IMR-90 (cell line): ENCODE data around the gene EYS. TPM values are rescaled to one million over a fixed set of nuclear protein-coding genes. Genes with fewer than 3 reads are reported as not detected.

Experiments
- ATAC-seq: fragments of 200-7000 bp; cut with Tn5 transposase; 2 replicates; pipeline ENCODE4 v1.9.1; 2020; ENCODE audit warnings: low read depth, mild to moderate bottlenecking, moderate library complexity
- BruUV-seq: library from RNA; stranded (reverse); fragments of 400-500 nt; replicated peaks from 2 replicates; lab custom pipeline; 2021; lab: Mats Ljungman, UMichigan
- CTCF ChIA-PET: fragments of 300-600 bp; formaldehyde crosslinking; extraction: SDS; loops from one replicate; lab custom pipeline; 2021; ENCODE audit warnings: antibody characterized with exemption; lab: Yijun Ruan, JAX
- POLR2A ChIA-PET: fragments of 300-600 bp; sonication (Branson Sonifier 250); formaldehyde crosslinking; loops from one replicate; lab custom pipeline; 2022; ENCODE audit warnings: antibody characterized with exemption; ENCODE audit not compliant: unreplicated experiment; lab: Charles Lee
- DNase-seq: peaks from one replicate; pipeline ENCODE4 v3.0.0; 2013
- H2AFZ ChIP-seq: replicated peaks from 2 replicates; pipeline ENCODE3; 2013; ENCODE audit warnings: low read length, mild to moderate bottlenecking; ENCODE audit not compliant: poor library complexity
- H2AK5ac ChIP-seq: 2 replicates; pipeline ENCODE4 v1.6.1; 2013; ENCODE audit warnings: low read depth, low read length, inconsistent platforms
- H2AK9ac ChIP-seq: replicated peaks from 2 replicates; pipeline ENCODE3; 2013; ENCODE audit warnings: mild to moderate bottlenecking, low read depth, low read length, moderate library complexity; ENCODE audit not compliant: poor library complexity
- H2BK120ac ChIP-seq: 2 replicates; pipeline ENCODE4 v1.6.1; 2013; ENCODE audit warnings: low read depth, low read length, inconsistent platforms
- H2BK15ac ChIP-seq: 3 replicates; pipeline ENCODE4 v1.6.1; 2013; ENCODE audit warnings: low read depth, low read length, inconsistent platforms
- H2BK20ac ChIP-seq: 2 replicates; pipeline ENCODE4 v1.6.1; 2013; ENCODE audit warnings: low read depth, mild to moderate bottlenecking, inconsistent platforms, low read length, moderate library complexity
- H2BK5ac ChIP-seq: 2 replicates; pipeline ENCODE4 v1.6.1; 2013; ENCODE audit warnings: mild to moderate bottlenecking, low read depth, low read length, inconsistent platforms; ENCODE audit not compliant: poor library complexity, severe bottlenecking
- H3K14ac ChIP-seq: replicated peaks from 2 replicates; pipeline ENCODE4 v1.6.1; 2013; ENCODE audit warnings: low read depth, low read length, inconsistent platforms
- H3K18ac ChIP-seq: 2 replicates; pipeline ENCODE4 v1.6.1; 2013; ENCODE audit warnings: low read depth, low read length, control low read depth
- H3K23ac ChIP-seq: 2 replicates; pipeline ENCODE4 v1.6.1; 2013; ENCODE audit warnings: low read depth, low read length, inconsistent platforms
- H3K27ac ChIP-seq: 2 replicates; pipeline ENCODE4 v1.5.1; 2013; ENCODE audit warnings: mild to moderate bottlenecking, control low read depth, low read length; ENCODE audit not compliant: insufficient read depth
- H3K27me3 ChIP-seq: 2 replicates; pipeline ENCODE4 v1.6.1; 2013; ENCODE audit warnings: low read length; ENCODE audit not compliant: control insufficient read depth, insufficient read depth
- H3K36me3 ChIP-seq: 2 replicates; pipeline ENCODE4 v1.6.1; 2013; ENCODE audit warnings: low read length, mixed read lengths; ENCODE audit not compliant: control insufficient read depth, insufficient read depth
- H3K4ac ChIP-seq: 2 replicates; pipeline ENCODE4 v1.6.1; 2013; ENCODE audit warnings: low read depth, low read length, inconsistent platforms
- H3K4me1 ChIP-seq: 2 replicates; pipeline ENCODE4 v1.6.1; 2013; ENCODE audit warnings: low read length, mixed read lengths; ENCODE audit not compliant: control insufficient read depth, insufficient read depth
- H3K4me2 ChIP-seq: 2 replicates; pipeline ENCODE4 v1.6.1; 2013; ENCODE audit warnings: low read depth, mild to moderate bottlenecking, control low read depth, low read length, moderate library complexity
- H3K4me3 ChIP-seq: 2 replicates; pipeline ENCODE4 v1.5.1; 2013; ENCODE audit warnings: low read depth, mild to moderate bottlenecking, control low read depth, low read length, moderate library complexity; ENCODE audit not compliant: insufficient read depth
- H3K56ac ChIP-seq: 2 replicates; pipeline ENCODE4 v1.6.1; 2013; ENCODE audit warnings: low read length, inconsistent platforms; ENCODE audit not compliant: insufficient read depth; ENCODE audit errors: extremely low read depth
- H3K79me1 ChIP-seq, 2 experiments: 2 replicates each; pipeline ENCODE4 v1.6.1; 2013; ENCODE audit warnings: low read length in 2 of 2, inconsistent platforms in 1 of 2, low read depth in 1 of 2
- H3K9ac ChIP-seq: 2 replicates; pipeline ENCODE4 v1.6.1; 2013; ENCODE audit warnings: low read depth, low read length, control low read depth
- H3K9me1 ChIP-seq: 2 replicates; pipeline ENCODE4 v1.6.1; 2013; ENCODE audit warnings: low read length, inconsistent platforms; ENCODE audit not compliant: insufficient read depth
- H3K9me3 ChIP-seq: 2 replicates; pipeline ENCODE4 v1.6.1; 2013; ENCODE audit warnings: low read length; ENCODE audit not compliant: control insufficient read depth, insufficient read depth
- H4K20me1 ChIP-seq: 2 replicates; pipeline ENCODE4 v1.6.1; 2013; ENCODE audit warnings: low read length, inconsistent platforms; ENCODE audit not compliant: insufficient read depth
- H4K5ac ChIP-seq: 2 replicates; pipeline ENCODE4 v1.6.1; 2013; ENCODE audit warnings: mild to moderate bottlenecking, low read depth, low read length, control low read depth
- H4K8ac ChIP-seq, 2 experiments: 2 replicates each; pipeline ENCODE4 v1.6.1; 2013; ENCODE audit warnings: low read depth in 2 of 2, low read length in 2 of 2, control low read depth in 1 of 2, inconsistent platforms in 1 of 2
- H4K91ac ChIP-seq: 2 replicates; pipeline ENCODE4 v1.6.1; 2013; ENCODE audit warnings: low read depth, low read length, inconsistent platforms; ENCODE audit not compliant: insufficient read depth
- BHLHE40 ChIP-seq: fragments of 150-350 bp; IDR thresholded peaks from 2 replicates; pipeline ENCODE4 v1.6.1; 2016; ENCODE audit warnings: mild to moderate bottlenecking, low read depth, low read length
- ELK1 ChIP-seq: fragments of 150-350 bp; IDR thresholded peaks from 2 replicates; pipeline ENCODE4 v1.6.1; 2016; ENCODE audit warnings: low read depth, mild to moderate bottlenecking, low read length, moderate library complexity, borderline replicate concordance
- FOS ChIP-seq: fragments of 150-350 bp; IDR thresholded peaks from 2 replicates; pipeline ENCODE4 v1.6.1; 2016; ENCODE audit warnings: low read depth, low read length
- MAFK ChIP-seq: IDR thresholded peaks from 2 replicates; pipeline ENCODE4 v1.6.1; 2012; ENCODE audit warnings: low read depth, low read length, improper control_type of control experiment
- MAZ ChIP-seq: IDR thresholded peaks from 2 replicates; pipeline ENCODE4 v1.6.1; 2012; ENCODE audit warnings: low read depth, mild to moderate bottlenecking, low read length, improper control_type of control experiment, moderate library complexity, borderline replicate concordance
- MXI1 ChIP-seq: IDR thresholded peaks from 2 replicates; pipeline ENCODE4 v1.6.1; 2012; ENCODE audit warnings: low read depth, mild to moderate bottlenecking, low read length, moderate library complexity, borderline replicate concordance
- NFE2L2 ChIP-seq: fragments of 150-350 bp; IDR thresholded peaks from 2 replicates; pipeline ENCODE4 v1.6.1; 2016; ENCODE audit warnings: low read depth, mild to moderate bottlenecking, low read length
- POLR2A ChIP-seq: IDR thresholded peaks from 2 replicates; pipeline ENCODE4 v1.6.1; 2012; ENCODE audit warnings: mild to moderate bottlenecking, low read depth, low read length
- RAD21 ChIP-seq: IDR thresholded peaks from 2 replicates; pipeline ENCODE4 v1.6.1; 2012; ENCODE audit warnings: low read length, improper control_type of control experiment
- RCOR1 ChIP-seq: IDR thresholded peaks from 2 replicates; pipeline ENCODE4 v1.6.1; 2012; ENCODE audit warnings: mild to moderate bottlenecking, low read length, improper control_type of control experiment; ENCODE audit not compliant: insufficient replicate concordance
- SMC3 ChIP-seq: fragments of 150-350 bp; IDR thresholded peaks from 2 replicates; pipeline ENCODE4 v1.6.1; 2016; ENCODE audit warnings: low read depth, mild to moderate bottlenecking, antibody characterized with exemption, low read length, moderate library complexity
- WGBS, 2 experiments: methylation state at CpG; one replicate each; pipeline versions ENCODE4 v1.1.5 to v1.1.7; 2013; ENCODE audit warnings: missing lambda C conversion rate in 2 of 2; ENCODE audit not compliant: insufficient read length in 1 of 2; ENCODE audit errors: extremely low coverage in 2 of 2; 5-methylcytosine and 5-hydroxymethylcytosine counted together
- dilution Hi-C: fragments of 300-500 bp; cut with HindIII; formaldehyde crosslinking; loops from one replicate; pipeline ENCODE4 v1.14.3; 2018; ENCODE audit warnings: low sequenced_read_pairs; ENCODE audit not compliant: unreplicated experiment
- in situ Hi-C: fragments of 300-500 bp; cut with MboI; formaldehyde crosslinking; loops from 3 replicates; pipeline ENCODE4 v1.14.3; 2019; ENCODE audit warnings: low sequenced_read_pairs, inconsistent platforms, mixed read lengths
- intact Hi-C: fragments of 100-400 bp; cut with micrococcal nuclease; formaldehyde crosslinking; loops from 2 replicates; pipeline ENCODE4 v1.10.0; 2022
- polyA plus RNA-seq, 3 experiments: library from polyadenylated mRNA; depleted of rRNA; stranded (reverse); fragments of >200 nt; gene quantifications; 2 replicates each; pipeline ENCODE4 v1.2.3, GENCODE V29; 2012; ENCODE audit warnings: low replicate concordance in 1 of 3
- total RNA-seq: library from RNA; depleted of rRNA; stranded (reverse); fragments of >200 nt; gene quantifications from 2 replicates; pipeline ENCODE4 v1.2.3, GENCODE V29; 2012

Gene EYS
- total and polyA plus RNA-seq, 2 of the 4 experiments (the other 2 are of a cell fraction) = under 0.01 TPM; not detected in 1

GRCh38 chr6:64128301-64129024 lies 1578.6 kb downstream of the EYS start:
- DNase-seq (no peak), ATAC-seq (no peak)
- Histone ChIP-seq H2AK5ac (no peak overlapping the region), H3K23ac (no peak overlapping the region), H2BK15ac (no peak overlapping the region), H3K14ac (no peak overlapping the region), H3K4ac (no peak overlapping the region), H2AFZ (no peak overlapping the region), H2BK5ac (no peak overlapping the region), H3K56ac (no peak overlapping the region), H4K8ac (no peak overlapping the region), H3K27me3 (no peaks in the 10 kb centered on the region), H3K18ac (no peak overlapping the region), H2AK9ac (no peak overlapping the region), H3K79me1 (no peaks in the 10 kb centered on the region), H3K36me3 (no peaks in the 10 kb centered on the region), H3K4me2 (no peak overlapping the region), H3K9ac (no peak overlapping the region), H4K91ac (no peak overlapping the region), H3K27ac (no peak overlapping the region), H4K5ac (no peak overlapping the region), H3K9me3 (no peaks in the 10 kb centered on the region), H3K4me1 (no peaks in the 10 kb centered on the region), H4K20me1 (no peaks in the 10 kb centered on the region), H2BK20ac (no peak overlapping the region), H3K4me3 (no peak overlapping the region), H3K9me1 (peaks cover 2% of the 10 kb centered on the region; the same call in 1 of the 2 replicates), H2BK120ac (no peak overlapping the region)
- ChIA-PET POLR2A (no interaction called here), CTCF (interaction anchor here (1.5 kb wide), 1 partner anchor 9 kb away, joined by 3 read pairs; no protein-coding TSS in a partner anchor)
- no peak for TF ChIP-seq BHLHE40
- no peak for TF ChIP-seq RAD21
- TF ChIP-seq MAFK = no peak
- TF ChIP-seq SMC3 = no peak
- TF ChIP-seq NFE2L2 = no peak
- no peak for TF ChIP-seq ELK1
- no peak for TF ChIP-seq POLR2A
- TF ChIP-seq FOS = no peak
- no peak for TF ChIP-seq MXI1
- TF ChIP-seq RCOR1 = no peak
- TF ChIP-seq MAZ = no peak
- dilution Hi-C loops (no loop called here), in situ Hi-C loops (no loop called here), intact Hi-C loops (no loop called here)
- no CpG with 5 or more reads among the region's 1 CpG for WGBS, 2 experiments
- no TSS peak for BruUV-seq
